ENCODE data around the gene FAM234B.

The FAM234B gene

DNA sequence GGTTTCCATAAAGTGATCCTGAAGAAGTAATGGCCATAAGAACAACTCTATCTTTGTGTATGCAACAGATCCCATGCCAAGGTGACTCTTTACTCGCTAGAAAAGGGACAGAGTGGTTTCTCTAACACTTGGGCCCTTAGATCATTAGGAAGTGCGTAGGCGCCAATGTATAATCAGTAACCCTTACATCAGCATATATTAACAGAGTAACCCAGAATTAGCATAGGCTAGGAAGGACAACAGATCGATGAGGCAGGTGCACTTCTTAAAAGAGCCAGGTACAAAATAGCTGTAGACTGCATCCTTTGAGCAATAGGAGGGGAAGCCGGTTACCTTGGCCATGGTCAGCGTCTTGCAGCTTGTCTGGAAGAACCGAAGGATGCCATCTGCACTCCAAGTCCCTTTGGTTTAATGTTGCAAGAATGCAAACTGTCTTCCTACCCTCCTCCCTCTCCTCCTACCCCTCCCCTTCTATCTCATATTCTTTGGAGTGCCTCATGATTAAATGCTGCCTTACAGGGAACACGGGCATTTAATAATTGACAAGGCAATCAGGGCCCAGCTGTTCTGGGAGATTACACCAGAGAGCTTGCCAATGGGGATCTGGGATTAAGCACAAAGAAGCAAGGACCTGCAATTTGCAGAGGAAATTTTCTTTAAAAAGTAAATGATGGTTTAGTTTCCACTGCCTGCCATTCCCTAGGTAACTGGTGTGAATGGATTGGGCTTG, 51.2 kb downstream of the FAM234B start:
- no peak for DNase-seq

DNA sequence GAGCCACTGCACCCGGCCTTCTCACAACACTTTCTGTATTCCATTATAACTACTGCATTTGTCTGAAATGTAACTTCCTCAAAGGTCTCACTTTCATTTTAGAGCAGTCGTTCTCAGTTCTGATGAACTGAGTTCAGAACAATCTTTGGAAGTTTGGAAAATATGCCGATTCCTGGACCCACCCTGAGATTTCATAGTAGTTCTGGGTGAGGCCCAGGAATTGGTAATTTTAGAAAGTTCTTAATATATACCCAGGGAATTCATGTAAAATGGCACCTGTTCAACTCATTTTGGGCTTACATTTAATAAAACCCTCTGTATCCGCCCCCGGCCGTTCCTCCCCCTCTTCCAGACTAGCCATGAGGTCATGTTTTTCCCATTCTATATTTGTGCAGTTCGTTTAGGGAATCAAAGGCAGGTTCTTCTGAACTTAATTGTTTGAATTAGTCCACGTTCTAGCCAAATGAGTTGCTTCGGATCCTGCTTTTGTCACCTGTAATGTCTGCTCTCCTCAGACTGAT, 53.4 kb downstream of the FAM234B start:
- no peak for DNase-seq

GRCh38 chr12:13099066-13099843, 55.1 kb downstream of the FAM234B start:
- no peak for DNase-seq

GRCh38 chr12:13099844-13100604, 55.8 kb downstream of the FAM234B start:
- DNase-seq = no peak

GRCh38 chr12:13100605-13100881, 56.4 kb downstream of the FAM234B start:
- DNase-seq = no peak

DNA sequence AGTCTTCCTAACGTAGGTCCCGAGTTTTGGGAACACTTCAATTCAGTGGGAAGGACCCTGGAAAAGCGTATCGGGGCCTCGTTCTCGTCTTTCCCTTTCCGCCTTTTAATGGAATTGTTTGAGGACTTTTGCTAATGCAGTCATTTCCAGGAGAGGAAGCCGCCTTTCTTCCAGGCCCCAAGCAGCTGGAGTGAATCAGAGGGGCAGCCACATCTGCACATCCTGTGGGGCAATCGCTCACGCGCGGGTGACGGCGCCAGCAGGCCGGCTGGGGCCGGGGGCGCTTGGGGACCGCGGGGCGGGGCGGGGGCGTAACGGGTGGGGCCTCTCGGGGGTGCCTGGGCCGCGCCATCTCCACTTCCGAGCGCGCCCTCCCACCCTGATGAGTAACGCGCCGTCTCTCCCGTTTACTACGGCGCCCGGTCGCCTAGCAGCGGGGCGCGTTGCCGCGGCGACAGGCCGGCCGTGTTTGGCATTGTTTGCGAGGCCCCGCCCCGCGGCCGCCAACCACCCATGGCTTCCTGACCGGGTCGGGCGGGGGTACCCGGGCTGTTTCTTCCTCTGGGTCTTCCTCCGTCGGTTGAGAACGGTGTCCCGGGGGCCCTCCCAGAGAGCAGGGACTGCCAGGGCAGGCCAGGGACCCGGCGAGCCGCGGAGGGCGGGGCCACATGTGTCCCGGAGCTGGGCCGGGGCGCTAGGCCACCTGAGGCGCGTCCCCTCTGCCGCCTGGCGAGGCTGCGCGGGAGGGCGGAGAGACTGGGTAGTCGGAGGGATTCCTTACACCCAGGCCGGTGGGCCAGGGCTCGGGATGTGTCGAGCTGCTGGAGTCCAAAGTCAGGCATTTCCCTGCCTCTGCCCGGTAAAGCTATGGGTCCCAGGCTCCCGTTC, 56.9 kb downstream of the FAM234B start:
- peak; percentile 94 for DNase-seq

DNA sequence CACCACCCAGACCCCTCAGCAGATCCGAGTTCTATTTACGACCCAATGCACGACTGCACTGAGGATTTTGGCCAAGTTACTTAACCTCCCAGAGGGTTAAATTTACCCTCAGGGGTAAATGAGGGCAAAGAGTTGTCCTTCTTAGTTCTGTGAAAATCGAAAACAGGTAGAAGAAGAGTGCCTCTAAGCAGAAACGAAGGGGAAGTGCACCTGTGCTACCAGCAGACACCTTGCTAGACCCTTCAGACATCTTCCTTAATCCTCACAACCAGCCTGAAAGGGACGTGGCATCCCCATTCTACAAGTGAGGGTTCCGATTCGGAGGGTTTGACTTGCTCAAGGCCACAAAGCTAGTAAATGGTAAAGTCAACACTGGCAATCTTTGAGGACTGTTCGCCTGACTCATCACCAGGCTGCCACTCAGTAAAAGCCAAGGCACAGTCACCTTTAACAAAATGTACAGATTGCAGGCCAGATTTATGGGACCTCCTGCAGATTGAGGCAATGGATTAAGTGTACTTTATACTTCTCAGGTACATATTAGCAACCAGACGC, 57.7 kb downstream of the FAM234B start:
- no peak for DNase-seq

GRCh38 chr12:13102461-13103195, 58.4 kb downstream of the FAM234B start:
- no peak for DNase-seq

DNA sequence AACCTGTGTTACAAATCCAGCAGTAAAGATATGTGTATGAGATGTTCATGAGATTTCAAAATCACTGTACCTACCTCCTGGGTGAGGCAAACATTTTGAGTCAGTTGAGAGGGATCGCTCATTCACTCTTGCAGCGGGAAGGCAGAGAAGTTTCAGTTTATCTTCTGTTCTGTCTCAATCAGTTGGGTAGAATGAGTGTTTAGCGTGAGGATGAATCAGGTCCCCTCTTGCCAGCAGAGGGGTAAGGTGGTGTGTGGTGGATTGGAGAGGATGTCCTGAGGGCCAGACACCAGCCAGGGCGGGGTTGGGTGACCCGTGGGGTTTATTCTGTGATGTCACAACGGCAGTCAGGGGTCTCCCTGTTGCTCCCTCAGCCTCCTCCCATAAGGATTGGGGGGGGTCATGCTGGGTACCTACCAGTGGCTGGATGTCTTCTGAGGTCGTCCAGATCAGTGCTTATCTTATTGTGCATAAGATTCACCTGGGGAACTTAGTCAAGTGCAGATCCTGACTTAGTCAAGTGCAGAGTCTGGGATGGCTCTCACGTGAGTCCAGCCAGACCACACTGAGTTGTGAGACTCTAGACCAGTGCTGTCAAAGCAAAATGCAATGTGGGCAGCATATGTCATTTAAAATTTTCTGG, 59.3 kb downstream of the FAM234B start, which contains the start of gene GSG1:
GSG1 (minus strand) TSS at position 277 of the 643 bp plus-strand sequence; CDS start at position 122, 155 bp downstream.
- DNase-seq = no peak

DNA sequence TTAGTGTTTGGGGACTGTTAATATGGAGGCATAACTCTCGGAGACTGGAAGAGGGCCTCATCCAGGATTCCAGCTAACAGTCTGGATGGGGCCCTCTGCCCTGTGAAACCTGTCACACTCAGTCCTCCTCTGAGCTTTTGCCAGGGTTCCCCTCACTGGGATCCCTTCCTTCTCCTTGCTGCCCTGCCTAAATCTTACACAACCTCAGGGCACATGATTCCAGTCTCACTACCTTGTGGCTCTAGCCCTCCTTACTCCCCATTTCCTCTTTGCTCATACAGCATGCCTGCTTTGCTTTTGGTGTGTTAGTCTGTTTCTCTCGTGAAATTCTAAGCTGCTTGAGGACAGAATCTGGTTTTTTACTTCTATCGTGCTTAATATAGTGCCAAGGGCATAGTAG, 60.2 kb downstream of the FAM234B start:
- DNase-seq = no peak

DNA sequence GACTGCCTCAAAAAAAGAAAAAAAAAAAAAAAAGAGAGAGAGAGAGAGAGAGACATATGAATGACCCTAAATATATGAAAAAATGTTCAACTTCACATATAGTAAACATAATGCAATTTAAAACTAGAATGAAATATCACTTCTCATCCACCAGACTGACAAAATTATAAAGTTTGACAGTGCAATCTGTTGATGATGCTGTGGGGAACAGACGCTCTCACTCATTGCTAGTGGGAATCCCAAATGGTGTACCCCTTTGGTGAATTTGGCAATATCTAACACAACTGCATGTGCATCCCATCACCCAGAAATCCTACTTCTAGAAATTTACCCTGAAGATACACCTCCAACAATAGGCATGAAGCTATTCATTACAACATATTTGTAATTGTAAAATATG, 61.6 kb downstream of the FAM234B start:
- no peak for DNase-seq

- DNase-seq = no peak
Measured at GRCh38 chr12:13106666-13107065, 62.5 kb downstream of the FAM234B start.

- DNase-seq = no peak
Measured at GRCh38 chr12:13112968-13113367, 68.8 kb downstream of the FAM234B start.

DNA sequence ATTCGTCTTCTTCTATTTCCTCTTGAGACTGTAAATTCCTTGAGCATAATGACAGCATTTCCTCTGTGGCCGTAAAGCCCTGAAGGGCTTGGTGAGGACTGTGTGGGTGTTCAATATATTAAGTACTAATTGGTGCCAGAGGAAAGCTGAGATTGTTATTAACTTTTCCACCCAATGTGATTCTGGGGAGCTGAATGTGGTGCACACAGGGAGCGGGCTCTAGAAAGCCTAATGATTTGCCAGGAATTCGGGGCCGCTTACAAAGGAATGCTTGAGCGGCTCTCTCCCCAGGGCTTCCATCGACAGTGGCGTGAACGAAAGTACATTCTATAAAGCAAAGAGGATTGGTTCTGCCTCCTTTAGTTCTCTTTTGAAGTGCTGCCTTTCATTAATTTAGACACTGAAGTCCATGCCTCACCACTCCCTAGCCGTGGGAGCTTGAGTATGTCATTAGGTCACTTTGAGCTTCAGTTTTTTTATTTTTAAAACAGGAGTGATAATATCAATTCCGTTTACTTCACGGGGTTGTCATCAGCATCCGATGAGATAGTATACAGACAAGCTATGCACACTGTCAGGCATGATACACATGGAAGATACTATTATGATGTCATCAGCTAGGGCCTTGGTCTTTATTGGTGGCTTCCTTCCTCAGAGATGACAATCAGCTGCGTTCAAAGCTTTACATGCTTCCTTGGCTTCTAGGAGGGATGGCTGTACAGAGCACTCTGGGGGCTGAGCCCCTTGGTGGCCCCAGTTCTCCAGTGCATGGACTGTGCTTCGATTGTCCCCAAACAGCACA, 70.3 kb downstream of the FAM234B start:
- DNase-seq = no peak

- no peak for DNase-seq
Measured at GRCh38 chr12:13116259-13116658, 72.1 kb downstream of the FAM234B start.

GRCh38 chr12:13117029-13117428, 72.8 kb downstream of the FAM234B start:
- DNase-seq = no peak

GRCh38 chr12:13119826-13120225, 75.6 kb downstream of the FAM234B start:
- DNase-seq = no peak

GRCh38 chr12:13120413-13120812, 76.2 kb downstream of the FAM234B start:
- DNase-seq = no peak

DNA sequence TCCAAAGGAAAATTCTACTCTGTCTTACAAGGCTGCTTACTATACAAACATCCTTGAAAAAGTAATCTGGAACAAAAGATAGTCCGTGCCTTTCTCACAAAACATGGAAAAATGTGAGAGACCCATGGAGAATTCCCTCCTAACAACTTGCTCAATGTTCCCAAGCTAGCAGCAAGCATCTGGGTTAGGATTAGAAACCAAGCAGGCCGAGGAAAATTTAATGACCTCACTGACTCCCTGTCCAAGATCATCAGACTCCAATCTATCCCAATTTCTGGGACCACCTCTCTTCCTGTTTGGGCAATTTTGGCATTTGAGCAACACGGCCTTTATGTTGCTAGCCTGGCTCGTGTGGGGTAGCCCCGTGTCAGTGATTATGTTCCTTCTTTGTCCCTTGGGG, 77.4 kb downstream of the FAM234B start:
- no peak for DNase-seq

Data from NCI-H1105 (cell line).